SU-DHL-6 (cell line): ENCODE results near the gene FAM240A.

ENCODE experiments used
- H2AFZ ChIP-seq: fragments of 200-600 bp; sonication (generic); 2 replicates; pipeline ENCODE4 v1.6.1; 2014; ENCODE audit warnings: low read depth, mild to moderate bottlenecking, moderate library complexity, mixed read lengths, antibody characterized with exemption, low read length; ENCODE audit not compliant: severe bottlenecking
- H3F3A ChIP-seq: fragments of 200-600 bp; shearing (Covaris generic); 2 replicates; pipeline ENCODE4 v1.6.0; 2016; ENCODE audit warnings: antibody characterized with exemption, mild to moderate bottlenecking; ENCODE audit not compliant: insufficient read depth
- H3K27ac ChIP-seq: fragments of 200-600 bp; sonication (generic); 2 replicates; pipeline ENCODE4 v1.5.1; 2016; ENCODE audit warnings: low read depth, mild to moderate bottlenecking, low read length, moderate library complexity, mixed read lengths
- H3K27me3 ChIP-seq: fragments of 200-600 bp; sonication (generic), shearing (Covaris generic); 2 replicates; pipeline ENCODE4 v1.6.0; 2014; ENCODE audit warnings: mild to moderate bottlenecking, low read length
- H3K36me3 ChIP-seq: fragments of 200-600 bp; sonication (generic); 2 replicates; pipeline ENCODE4 v1.6.1; 2014; ENCODE audit warnings: mild to moderate bottlenecking, low read length, mixed read lengths
- H3K4me2 ChIP-seq: fragments of 300-600, 200-600 bp; shearing (Covaris generic), sonication (generic); 2 replicates; pipeline ENCODE4 v1.6.0; 2014; ENCODE audit warnings: low read length, low read depth, mild to moderate bottlenecking; ENCODE audit not compliant: poor library complexity, severe bottlenecking
- H3K4me3 ChIP-seq: fragments of 200-600 bp; sonication (generic); 2 replicates; pipeline ENCODE4 v1.5.1; 2014; ENCODE audit warnings: antibody characterized with exemption, low read length, mild to moderate bottlenecking, mixed read lengths; ENCODE audit not compliant: insufficient read depth, poor library complexity, severe bottlenecking
- H3K79me2 ChIP-seq: fragments of 200-600 bp; sonication (generic); 2 replicates; pipeline ENCODE4 v1.6.1; 2014; ENCODE audit warnings: mild to moderate bottlenecking, low read length, moderate library complexity; ENCODE audit not compliant: insufficient read depth
- H3K9ac ChIP-seq: fragments of 200-600 bp; sonication (generic); 2 replicates; pipeline ENCODE4 v1.7.0; 2014; ENCODE audit warnings: mild to moderate bottlenecking, low read length
- H3K9me2 ChIP-seq: fragments of 200-600 bp; sonication (generic); replicated peaks from 2 replicates; pipeline ENCODE4 v1.6.1; 2014; ENCODE audit warnings: low read length; ENCODE audit not compliant: insufficient read depth
- H3K9me3 ChIP-seq: fragments of 200-600 bp; sonication (generic); 2 replicates; pipeline ENCODE4 v1.6.1; 2014; ENCODE audit warnings: low read length, mixed read lengths; ENCODE audit not compliant: insufficient read depth
- H4K20me1 ChIP-seq: fragments of 200-600 bp; sonication (generic); 2 replicates; pipeline ENCODE4 v1.6.1; 2014; ENCODE audit warnings: low read depth, mild to moderate bottlenecking, antibody characterized with exemption, low read length, moderate library complexity, mixed read lengths
- CTCF ChIP-seq: fragments of 200-600 bp; sonication (generic); IDR thresholded peaks from one replicate; pipeline ENCODE4 v1.5.1; 2017; ENCODE audit warnings: antibody characterized with exemption, mild to moderate bottlenecking, low read length, moderate library complexity; ENCODE audit not compliant: insufficient read depth, poor library complexity, severe bottlenecking
- EZH2phosphoT487 ChIP-seq: fragments of 200-600 bp; sonication (generic), shearing (Covaris generic); conservative IDR thresholded peaks from 2 replicates; pipeline ENCODE4 v1.6.1; 2018; ENCODE audit warnings: mild to moderate bottlenecking, antibody characterized with exemption, low read length, moderate library complexity, mixed read lengths

The FAM240A gene

GRCh38 chr3:46612324-46612723 lies at the start of gene FAM240A:
Gene FAM240A (plus strand): TSS chr3:46612525. CDS start chr3:46612684, 159 bp downstream.
- H3K9ac ChIP-seq, result no peak within 1 kb of the TSS
- H3K27me3 ChIP-seq, result no peaks in the 10 kb centered on the region
- TF ChIP-seq CTCF (no peak), EZH2phosphoT487 (no peak)
- no peak within 1 kb of the TSS for H3K4me3 ChIP-seq
- H2AFZ ChIP-seq, result no peak within 1 kb of the TSS
- no peaks in the 10 kb centered on the region for H3K79me2 ChIP-seq
- no peaks in the 10 kb centered on the region for H3F3A ChIP-seq
- H3K9me3 ChIP-seq, result no peaks in the 10 kb centered on the region
- H3K9me2 ChIP-seq, result no peaks in the 10 kb centered on the region
- H3K36me3 ChIP-seq, result no peaks in the 10 kb centered on the region
- no peak within 1 kb of the TSS for H3K4me2 ChIP-seq
- no peaks in the 10 kb centered on the region for H4K20me1 ChIP-seq
- H3K27ac ChIP-seq, result no peak within 1 kb of the TSS

GRCh38 chr3:46564190-46565021 lies 47.9 kb upstream of the FAM240A start:
- Histone ChIP-seq H4K20me1 (no peaks in the 10 kb centered on the region), H3K4me3 (no peak overlapping the region), H2AFZ (no peak overlapping the region), H3K4me2 (no peak overlapping the region), H3F3A (no peaks in the 10 kb centered on the region), H3K79me2 (no peaks in the 10 kb centered on the region), H3K27ac (no peak overlapping the region), H3K27me3 (no peaks in the 10 kb centered on the region), H3K9ac (no peak overlapping the region), H3K9me2 (no peaks in the 10 kb centered on the region), H3K9me3 (no peaks in the 10 kb centered on the region), H3K36me3 (no peaks in the 10 kb centered on the region)
- TF ChIP-seq EZH2phosphoT487 (no peak), CTCF (no peak)

- Histone ChIP-seq H3K4me2 (no peak overlapping the region), H3K9me2 (no peaks in the 10 kb centered on the region), H4K20me1 (no peaks in the 10 kb centered on the region), H3K27ac (no peak overlapping the region), H3K9me3 (no peaks in the 10 kb centered on the region), H3K79me2 (no peaks in the 10 kb centered on the region), H3K27me3 (no peaks in the 10 kb centered on the region), H3K36me3 (no peaks in the 10 kb centered on the region), H3K9ac (no peak overlapping the region), H2AFZ (no peak overlapping the region), H3K4me3 (no peak overlapping the region), H3F3A (no peaks in the 10 kb centered on the region)
- TF ChIP-seq CTCF (no peak), EZH2phosphoT487 (no peak)
Measured at GRCh38 chr3:46565077-46565476, 47.2 kb upstream of the FAM240A start.
